Measurements from ENCODE around the gene TSPAN6. TPM values are rescaled to one million over a fixed set of nuclear protein-coding genes. Genes with fewer than 3 reads are reported as not detected.

TSPAN6 gene
- total RNA-seq, 1 donor: 44.5 TPM

DNA sequence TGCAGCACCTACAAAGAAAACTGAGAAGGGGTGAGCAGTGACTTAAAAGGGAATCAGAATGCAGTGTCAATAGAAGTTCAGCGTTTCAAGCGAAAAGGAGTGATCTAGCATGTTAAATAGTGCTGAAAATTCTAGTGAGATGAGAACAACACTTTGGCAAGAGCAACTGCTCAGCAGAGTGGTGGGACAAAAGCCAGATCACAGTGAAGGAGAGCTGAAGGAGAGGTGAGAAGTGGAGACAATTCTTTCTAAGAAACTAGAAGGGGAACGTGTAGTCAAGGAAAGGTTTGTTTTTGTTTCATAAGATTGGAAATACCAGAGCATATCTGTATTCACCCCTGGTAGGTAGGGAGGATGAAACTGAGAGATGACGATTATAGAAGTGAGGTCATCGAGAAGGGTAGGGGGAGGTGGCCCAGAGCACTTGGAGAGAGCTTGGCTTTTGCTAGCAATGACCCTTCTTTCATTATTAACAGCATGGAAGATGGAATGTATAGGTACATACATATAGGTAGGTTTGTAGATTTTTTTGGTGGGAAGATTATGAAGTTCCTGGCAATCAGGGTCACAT lies 41.1 kb upstream of the TSPAN6 start:
- TF ChIP-seq, protein P1, sequence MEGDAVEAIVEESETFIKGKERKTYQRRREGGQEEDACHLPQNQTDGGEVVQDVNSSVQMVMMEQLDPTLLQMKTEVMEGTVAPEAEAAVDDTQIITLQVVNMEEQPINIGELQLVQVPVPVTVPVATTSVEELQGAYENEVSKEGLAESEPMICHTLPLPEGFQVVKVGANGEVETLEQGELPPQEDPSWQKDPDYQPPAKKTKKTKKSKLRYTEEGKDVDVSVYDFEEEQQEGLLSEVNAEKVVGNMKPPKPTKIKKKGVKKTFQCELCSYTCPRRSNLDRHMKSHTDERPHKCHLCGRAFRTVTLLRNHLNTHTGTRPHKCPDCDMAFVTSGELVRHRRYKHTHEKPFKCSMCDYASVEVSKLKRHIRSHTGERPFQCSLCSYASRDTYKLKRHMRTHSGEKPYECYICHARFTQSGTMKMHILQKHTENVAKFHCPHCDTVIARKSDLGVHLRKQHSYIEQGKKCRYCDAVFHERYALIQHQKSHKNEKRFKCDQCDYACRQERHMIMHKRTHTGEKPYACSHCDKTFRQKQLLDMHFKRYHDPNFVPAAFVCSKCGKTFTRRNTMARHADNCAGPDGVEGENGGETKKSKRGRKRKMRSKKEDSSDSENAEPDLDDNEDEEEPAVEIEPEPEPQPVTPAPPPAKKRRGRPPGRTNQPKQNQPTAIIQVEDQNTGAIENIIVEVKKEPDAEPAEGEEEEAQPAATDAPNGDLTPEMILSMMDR (IDR thresholded peaks at IDR 0.05; ENCODE audit: insufficient read depth, low read depth, low read length): no peak
- no peak overlapping the region for H3K4me3 ChIP-seq (ENCODE audit: low read depth, low read length)
- no peak for DNase-seq (ENCODE audit: low read depth)

DNA sequence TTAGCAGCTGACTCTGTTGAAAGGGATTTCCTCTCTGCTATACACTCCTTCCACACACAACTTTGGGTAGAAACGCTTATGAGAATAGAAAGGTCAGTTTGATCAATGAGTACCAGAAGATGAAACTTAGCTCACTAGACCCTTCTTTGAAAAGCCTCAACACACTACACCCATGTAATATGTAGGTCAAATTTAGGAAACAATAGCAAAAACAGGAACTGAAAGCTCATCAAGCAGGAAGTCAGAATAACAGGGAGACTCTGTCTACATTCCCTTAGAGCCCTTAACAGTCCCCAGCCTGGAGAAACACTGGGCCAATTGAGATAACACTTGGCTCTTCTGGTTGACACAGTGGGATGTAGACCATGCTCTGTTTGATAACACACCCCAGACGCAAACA lies 38.1 kb upstream of the TSPAN6 start:
- TF ChIP-seq, protein P1 (IDR thresholded peaks at IDR 0.05; ENCODE audit: insufficient read depth, low read depth, low read length): no peak
- no peak for DNase-seq (ENCODE audit: low read depth)
- H3K4me3 ChIP-seq (ENCODE audit: low read depth, low read length): no peak overlapping the region

DNA sequence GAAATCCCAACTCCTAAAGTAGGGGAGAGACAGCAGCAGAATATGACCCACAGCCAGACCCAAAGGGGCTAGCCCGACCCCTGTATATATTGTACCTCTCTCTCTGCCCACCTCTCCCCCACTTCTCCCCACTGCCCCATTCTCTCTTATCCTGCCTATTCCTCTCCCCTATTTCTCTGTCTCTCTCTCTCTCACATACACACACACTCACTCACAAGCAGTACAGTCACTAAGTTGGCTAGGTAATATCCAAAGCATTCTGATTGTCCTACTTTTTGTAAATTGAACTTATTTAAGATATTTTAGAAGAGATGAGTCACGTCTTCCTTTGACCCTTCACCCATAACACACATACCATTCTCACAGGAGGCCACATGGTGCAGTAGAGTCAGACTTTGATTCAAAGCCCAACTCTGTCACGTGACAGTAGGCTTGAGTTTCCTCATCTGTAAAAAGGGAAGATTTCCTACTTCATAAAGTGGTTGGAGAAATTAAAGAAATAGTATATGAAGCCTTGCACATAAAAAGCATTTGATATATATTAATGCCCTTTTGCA lies 36.9 kb upstream of the TSPAN6 start:
- H3K4me3 ChIP-seq (ENCODE audit: low read depth, low read length): no peak overlapping the region
- peak; percentile 70 for DNase-seq (ENCODE audit: low read depth)
- TF ChIP-seq, protein P1 (IDR thresholded peaks at IDR 0.05; ENCODE audit: insufficient read depth, low read depth, low read length): no peak

DNA sequence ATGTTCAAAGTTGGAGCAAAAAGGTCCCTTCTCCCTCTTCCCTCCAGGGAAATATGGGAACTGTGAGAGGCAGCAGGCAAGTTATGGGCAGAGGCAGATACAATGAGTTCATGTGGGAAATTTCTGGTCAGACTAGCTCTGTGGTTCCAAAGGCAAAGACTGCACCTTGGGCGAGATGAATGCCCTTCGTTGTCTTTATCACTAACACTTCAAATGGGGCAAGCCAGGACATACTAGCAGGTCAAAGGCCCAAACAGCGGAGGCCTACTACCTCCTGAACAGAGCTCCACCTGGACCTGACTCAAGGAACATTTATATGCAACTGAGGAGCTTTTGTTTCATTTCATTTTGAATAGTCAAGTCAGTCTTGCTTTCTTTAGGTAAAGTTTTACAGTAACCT lies 36.4 kb upstream of the TSPAN6 start:
- H3K4me3 ChIP-seq (ENCODE audit: low read depth, low read length): no peak overlapping the region
- DNase-seq (ENCODE audit: low read depth): no peak
- TF ChIP-seq, protein P1 (IDR thresholded peaks at IDR 0.05; ENCODE audit: insufficient read depth, low read depth, low read length): no peak

DNA sequence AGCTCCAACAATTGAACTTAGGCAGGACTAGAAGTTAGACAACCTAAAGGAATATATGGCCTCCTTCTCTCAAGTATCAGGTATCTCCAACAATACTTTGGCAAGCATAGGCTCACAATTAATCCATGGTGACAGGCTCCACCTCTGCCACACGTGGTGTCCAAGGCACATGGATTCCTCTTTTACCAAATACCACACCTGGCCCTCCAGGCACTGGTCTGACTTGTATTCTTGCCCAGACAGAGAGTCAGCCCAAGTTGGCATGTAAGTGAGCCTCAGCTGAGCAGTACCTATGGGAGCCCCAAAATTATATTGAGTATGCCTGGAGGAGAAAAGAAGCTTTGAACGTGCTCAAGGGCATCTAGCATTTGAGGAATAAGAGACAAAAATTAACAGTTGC lies 27.0 kb upstream of the TSPAN6 start:
- TF ChIP-seq, protein P1 (IDR thresholded peaks at IDR 0.05; ENCODE audit: insufficient read depth, low read depth, low read length): no peak
- no peak for DNase-seq (ENCODE audit: low read depth)
- H3K4me3 ChIP-seq (ENCODE audit: low read depth, low read length): no peak overlapping the region

DNA sequence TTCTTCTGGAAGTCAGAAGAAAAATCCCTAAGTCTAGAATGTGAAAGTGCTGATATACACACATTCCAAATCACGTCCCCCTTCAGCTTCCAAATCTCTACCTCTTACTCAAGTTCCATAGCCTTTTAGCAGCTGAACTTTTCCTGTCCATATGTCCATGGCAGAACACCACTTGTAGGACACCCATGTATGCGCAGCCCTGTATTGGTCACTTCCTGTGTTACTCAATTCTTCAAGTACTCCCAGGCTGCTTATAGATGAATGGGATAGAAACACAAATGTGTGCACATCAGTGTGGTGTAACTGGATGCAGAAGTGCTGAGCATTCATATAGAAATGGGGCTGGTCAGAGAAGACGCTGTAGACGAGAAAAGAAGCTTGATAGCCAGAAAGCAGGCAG lies 26.2 kb upstream of the TSPAN6 start:
- DNase-seq (ENCODE audit: low read depth): peak; percentile 76
- TF ChIP-seq, protein P1 (IDR thresholded peaks at IDR 0.05; ENCODE audit: insufficient read depth, low read depth, low read length): no peak
- H3K4me3 ChIP-seq (ENCODE audit: low read depth, low read length): no peak overlapping the region

DNA sequence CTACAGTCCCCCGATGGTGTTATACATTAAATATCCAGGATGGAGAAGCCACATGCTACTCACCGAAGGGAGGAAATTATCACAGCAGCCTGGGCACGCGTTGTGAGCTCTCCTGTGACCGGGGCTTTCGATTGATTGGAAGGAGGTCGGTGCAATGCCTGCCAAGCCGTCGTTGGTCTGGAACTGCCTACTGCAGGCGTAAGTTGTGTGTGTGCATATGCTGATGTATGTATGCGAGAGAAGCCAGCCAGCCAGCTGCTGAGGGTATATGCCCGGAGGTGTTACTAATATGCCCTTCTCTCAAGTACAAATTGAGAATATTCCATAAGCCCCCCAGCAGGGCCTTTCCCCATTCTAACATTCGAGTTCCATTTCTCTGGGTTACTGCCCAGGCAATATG lies 25.6 kb upstream of the TSPAN6 start:
- TF ChIP-seq, protein P1 (IDR thresholded peaks at IDR 0.05; ENCODE audit: insufficient read depth, low read depth, low read length): no peak
- no peak for DNase-seq (ENCODE audit: low read depth)
- no peak overlapping the region for H3K4me3 ChIP-seq (ENCODE audit: low read depth, low read length)

All from fibroblast of villous mesenchyme (primary cell).